ENCODE measurements around the gene UCK2. TPM values are rescaled to one million over a fixed set of nuclear protein-coding genes. Genes with fewer than 3 reads are reported as not detected.

UCK2 gene
- total and polyA plus RNA-seq, 2 of the 8 experiments (the other 6 are each of a cell fraction or from before 2014, with no cell fraction given) = 103 to 109 TPM

DNA sequence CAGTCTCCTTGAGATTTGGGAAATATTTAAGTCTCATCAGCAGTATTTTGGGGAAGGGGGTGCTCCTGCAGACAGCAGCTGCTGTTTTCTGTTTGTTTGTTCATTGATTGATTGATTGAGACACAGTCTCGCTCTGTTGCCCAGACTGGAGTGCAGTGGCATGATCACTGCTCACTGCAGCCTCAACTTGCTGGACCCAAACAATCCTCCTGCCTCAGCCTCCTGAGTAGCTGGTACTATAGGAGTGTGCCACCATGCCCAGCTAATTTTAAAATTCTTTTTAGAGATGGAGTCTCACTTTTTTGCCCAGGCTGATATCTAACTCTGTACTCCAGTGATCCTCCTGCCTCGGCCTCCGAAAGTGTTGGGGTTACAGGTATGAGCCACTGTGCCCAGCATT lies 18.2 kb downstream of the UCK2 start:
- no peak overlapping the region for H2AK5ac ChIP-seq (ENCODE audit: low read depth, low read length)
- H3K14ac ChIP-seq (ENCODE audit: insufficient read length) = no peak overlapping the region
- no peaks in the 10 kb centered on the region for H3K23me2 ChIP-seq (ENCODE audit: low read depth, low read length)
- no peak overlapping the region for H4K8ac ChIP-seq (ENCODE audit: extremely low read depth, insufficient read depth, low read length)
- H2BK5ac ChIP-seq (ENCODE audit: low read depth, low read length) = no peak overlapping the region
- no peaks in the 10 kb centered on the region for H3K9me3 ChIP-seq (ENCODE audit: insufficient read depth in 2 of 2, low read depth in 1 of 2, low read length in 1 of 2)
- WGBS, 2 experiments (ENCODE audit: extremely low coverage in 1 of 2, insufficient coverage in 1 of 2, insufficient read length in 1 of 2, insufficient replicate concordance in 2 of 2, low coverage in 1 of 2, low lambda C conversion rate in 2 of 2, missing lambda C conversion rate in 1 of 2) = 97% methylated on average over 3 of the region's 3 CpGs; no CpG with 5 or more reads in 1 of the 2 experiments
- H4K20me1 ChIP-seq (replicated peaks in 1 of 2; ENCODE audit: control insufficient read depth in 1 of 2, insufficient read depth in 2 of 2, low read length in 2 of 2) = peaks cover 33 to 43% of the 10 kb centered on the region in 2 experiments
- H3K9ac ChIP-seq (replicated peaks in 1 of 4; ENCODE audit: extremely low read depth in 1 of 4, low read depth in 3 of 4, low read length in 3 of 4) = no peak overlapping the region
- H2BK12ac ChIP-seq (ENCODE audit: low read depth, low read length) = no peak overlapping the region
- ChIA-PET CTCF (ENCODE audit: partially characterized antibody) (interaction anchor here (0.7 to 2.0 kb wide), 9 partner anchors 9 to 127 kb away, joined by 3 to 9 read pairs (median 4); partner anchors contain the start of gene TMCO1), POLR2A (ENCODE audit: partially characterized antibody) (interaction anchor here (1.0 to 12.5 kb wide), 2 partner anchors 9 to 17 kb away, joined by 4 to 114 read pairs; partner anchors contain the start of gene UCK2)
- no peak overlapping the region for H2BK15ac ChIP-seq (ENCODE audit: low read length)
- H2BK120ac ChIP-seq (replicated peaks; ENCODE audit: low read depth, low read length) = no peak overlapping the region
- no peak overlapping the region for H3K23ac ChIP-seq (ENCODE audit: insufficient read length)
- peaks cover 16% of the 10 kb centered on the region for H3K79me1 ChIP-seq (ENCODE audit: low read depth, low read length)
- H2AFZ ChIP-seq (ENCODE audit: low read length) = no peak overlapping the region
- peaks cover 73 to 99% of the 10 kb centered on the region in 2 experiments for H3K79me2 ChIP-seq (ENCODE audit: control insufficient read depth in 1 of 2, insufficient read depth in 2 of 2, low read length in 2 of 2)
- no peak overlapping the region for H3K18ac ChIP-seq (ENCODE audit: extremely low read depth, low read length)
- no peak for FAIRE-seq
- peaks cover 5 to 17% (median 14%) of the 10 kb centered on the region in 4 experiments; a peak in 6 of 7 replicates for H3K4me1 ChIP-seq (replicated peaks in 1 of 4; ENCODE audit: control insufficient read depth in 3 of 4, insufficient read depth in 4 of 4, low read length in 3 of 4)
- H3K4me3 ChIP-seq (ENCODE audit: extremely low read depth in 1 of 4, insufficient read depth in 2 of 4, low read depth in 3 of 4, low read length in 4 of 4) = no peak overlapping the region
- no peaks in the 10 kb centered on the region for H3K27me3 ChIP-seq (replicated peaks in 1 of 4; ENCODE audit: control insufficient read depth in 3 of 4, extremely low read depth in 1 of 4, insufficient read depth in 3 of 4, low read length in 3 of 4)
- no peak overlapping the region for H2BK20ac ChIP-seq (ENCODE audit: low read length)
- no peak overlapping the region for H3K4ac ChIP-seq (replicated peaks; ENCODE audit: insufficient read length, low read depth, low read length)
- no peak overlapping the region for H4K91ac ChIP-seq (replicated peaks; ENCODE audit: insufficient read length, low read length)
- no peak for DNase-seq (ENCODE audit: low read depth in 1 of 2, low spot score in 2 of 2)
- H3K27ac ChIP-seq (ENCODE audit: low read depth, low read length) = no peak overlapping the region
- no peak overlapping the region for H3K4me2 ChIP-seq (ENCODE audit: insufficient read depth in 1 of 2, low read depth in 2 of 2, low read length in 2 of 2)
- no peak overlapping the region for H3K56ac ChIP-seq (replicated peaks; ENCODE audit: insufficient read length, low read depth, low read length)
- H3K36me3 ChIP-seq (ENCODE audit: control insufficient read depth in 2 of 4, insufficient read depth in 4 of 4, low read length in 3 of 4) = no peaks in the 10 kb centered on the region
- no peak overlapping the region for H4K5ac ChIP-seq (ENCODE audit: insufficient read length, low read depth, low read length)
- TF ChIP-seq CBX8 (IDR thresholded peaks at IDR 0.05; ENCODE audit: borderline replicate concordance, low read depth, low read length) = no peak
- TF ChIP-seq RFX5 (IDR thresholded peaks at IDR 0.05; ENCODE audit: borderline replicate concordance, low read depth, low read length) = no peak
- no peak for TF ChIP-seq KDM5A (IDR thresholded peaks at IDR 0.05; ENCODE audit: low read length)
- no peak for TF ChIP-seq SIN3A (conservative IDR thresholded peaks at IDR 0.05 in 1 of 2, IDR thresholded peaks at IDR 0.05 in 1 of 2; ENCODE audit: low read depth in 1 of 2, low read length in 2 of 2)
- TF ChIP-seq SUZ12 (IDR thresholded peaks at IDR 0.05; ENCODE audit: low read length) = no peak
- no peak for TF ChIP-seq ZNF274 (IDR thresholded peaks at IDR 0.05; ENCODE audit: borderline replicate concordance, extremely low read depth, low read length)
- no peak for TF ChIP-seq TEAD4 (IDR thresholded peaks at IDR 0.05; ENCODE audit: low read depth, low read length)
- no peak for TF ChIP-seq BACH1 (IDR thresholded peaks at IDR 0.05; ENCODE audit: low read length)
- TF ChIP-seq BCL11A (IDR thresholded peaks at IDR 0.05; ENCODE audit: low read depth in 2 of 2, low read length in 2 of 2) = no peak
- TF ChIP-seq SP2 (IDR thresholded peaks at IDR 0.05; ENCODE audit: low read length) = no peak
- TF ChIP-seq CBX5 (IDR thresholded peaks at IDR 0.05; ENCODE audit: low read depth, low read length) = no peak
- no peak for TF ChIP-seq TAF7 (optimal IDR thresholded peaks at IDR 0.05; ENCODE audit: borderline replicate concordance, low read depth, low read length)
- TF ChIP-seq CTBP2 (IDR thresholded peaks at IDR 0.05; ENCODE audit: borderline replicate concordance, insufficient read depth, insufficient read length, low read length) = no peak
- no peak for TF ChIP-seq EP300 (IDR thresholded peaks at IDR 0.05; ENCODE audit: borderline replicate concordance in 1 of 2, low read depth in 2 of 2, low read length in 2 of 2)

All from H1 (cell line).